K562 (cell line): Measurements from ENCODE around the gene GCSH. TPM values are rescaled to one million over a fixed set of nuclear protein-coding genes. Genes with fewer than 3 reads are reported as not detected.

Experiments used
- CCNT2 ChIP-seq: IDR thresholded peaks from 2 replicates; pipeline ENCODE4 v1.6.1; 2011; ENCODE audit warnings: borderline replicate concordance, low read depth, mild to moderate bottlenecking, moderate library complexity, mixed read lengths, low read length; ENCODE audit not compliant: insufficient read length; ENCODE audit errors: extremely low read depth
- DEAF1 ChIP-seq: fragments of 450-650 bp; formaldehyde crosslinking; IDR thresholded peaks from 2 replicates; pipeline ENCODE4 v1.4.0; 2020; ENCODE audit warnings: mild to moderate bottlenecking, moderate library complexity
- E2F1 ChIP-seq: sonication (generic); formaldehyde crosslinking; IDR thresholded peaks from 2 replicates; pipeline ENCODE4 v1.8.1; 2023; ENCODE audit warnings: mild to moderate bottlenecking, missing genetic modification reagents, moderate library complexity
- EP300 ChIP-seq: IDR thresholded peaks from 2 replicates; pipeline ENCODE4 v1.6.1; 2012; ENCODE audit warnings: low read length, improper control_type of control experiment
- GABPB1 ChIP-seq: sonication (generic); formaldehyde crosslinking; IDR thresholded peaks from 2 replicates; pipeline ENCODE4 v1.8.0; 2022; ENCODE audit warnings: mild to moderate bottlenecking, missing genetic modification reagents
- HCFC1 ChIP-seq: IDR thresholded peaks from 2 replicates; pipeline ENCODE4 v1.6.1; 2012; ENCODE audit warnings: low read depth, low read length, improper control_type of control experiment
- JUND ChIP-seq, 2 experiments: IDR thresholded peaks; 2 replicates in 1 of 2; 3 replicates in 1 of 2; pipeline ENCODE4 v1.6.1; 2011; ENCODE audit warnings: borderline replicate concordance in 2 of 2, low read depth in 2 of 2, low read length in 2 of 2, improper control_type of control experiment in 1 of 2, missing biosample characterization in 1 of 2, missing genetic modification characterization in 1 of 2, missing genetic modification reagents in 1 of 2
- LCOR ChIP-seq: sonication (generic); formaldehyde crosslinking; IDR thresholded peaks from 2 replicates; pipeline ENCODE4 v1.8.0; 2022; ENCODE audit warnings: mild to moderate bottlenecking, missing genetic modification reagents
- RBM25 ChIP-seq: fragments of 200-400 bp; formaldehyde crosslinking; IDR thresholded peaks from 2 replicates; pipeline ENCODE4 v1.6.1; 2018; ENCODE audit warnings: low read length, low read depth, moderate library complexity; ENCODE audit not compliant: severe bottlenecking
- RNF219 ChIP-seq: fragments of 250-450 bp; sonication (Bioruptor Pico); IDR thresholded peaks from 2 replicates; pipeline ENCODE4 v1.5.0; 2022; ENCODE audit warnings: mild to moderate bottlenecking
- TFAP4 ChIP-seq: sonication (generic); formaldehyde crosslinking; IDR thresholded peaks from 2 replicates; pipeline ENCODE4 v1.8.0; 2022; ENCODE audit warnings: missing genetic modification reagents, mild to moderate bottlenecking, moderate library complexity, borderline replicate concordance
- YY1 ChIP-seq, 3 experiments: IDR thresholded peaks; 2 replicates each; pipeline ENCODE4 v1.6.1; 2011; ENCODE audit warnings: low read length in 2 of 3, mild to moderate bottlenecking in 2 of 3, moderate library complexity in 2 of 3, borderline replicate concordance in 1 of 3, control low read depth in 1 of 3, low read depth in 1 of 3; ENCODE audit not compliant: insufficient read depth in 3 of 3, insufficient replicate concordance in 2 of 3, control insufficient read depth in 1 of 3, insufficient read length in 1 of 3; ENCODE audit errors: extremely low read depth in 1 of 3
- ZKSCAN1 ChIP-seq: fragments of 150-350 bp; IDR thresholded peaks from 2 replicates; pipeline ENCODE4 v1.6.1; 2016; ENCODE audit warnings: low read depth, low read length
- ZNF639 ChIP-seq, 2 experiments: fragments of 200-800 bp in 1 of 2; sonication (Bioruptor generic) in 1 of 2; sonication (generic) in 1 of 2; formaldehyde crosslinking in 1 of 2; IDR thresholded peaks in 1 of 2; conservative IDR thresholded peaks in 1 of 2; 2 replicates each; pipeline versions ENCODE4 v1.5.0 to v1.6.1; 2016 to 2020; ENCODE audit warnings: missing compliant biosample characterization in 1 of 2, missing genetic modification characterization in 1 of 2, missing genetic modification reagents in 1 of 2
- polyA plus RNA-seq, 8 experiments: library from polyadenylated mRNA; depleted of rRNA in 4 of 8; stranded (reverse) in 5 of 8; unstranded in 3 of 8; fragments of >200 nt; fragmentation: Nextera tagmentation in 2 of 8; fragmentation: Illumina TruSeq in 1 of 8; extraction: Ambion mirVana in 2 of 8; extraction: Trizol in 1 of 8; gene quantifications; 2 replicates each; pipeline versions ENCODE4 v1.2.1 to v1.2.3, GENCODE V29; 2011 to 2014; ENCODE audit warnings: inconsistent platforms in 1 of 8, missing spikeins in 1 of 8
- total RNA-seq, 7 experiments: library from RNA; depleted of rRNA in 6 of 7; stranded (reverse); fragments of >200 nt in 6 of 7; fragmentation: Illumina TruSeq in 2 of 7; extraction: Trizol in 2 of 7; gene quantifications; 2 replicates each; pipeline versions ENCODE4 v1.2.1 to v1.2.3, GENCODE V29; 2011 to 2021; ENCODE audit warnings: low replicate concordance in 1 of 7

Gene GCSH
- total and polyA plus RNA-seq, 9 of the 15 experiments (the other 6 are each of a cell fraction or from before 2014, with no cell fraction given): 35.0 to 121 (median 89.0) TPM

- TF ChIP-seq LCOR: 0 out of 2 replicates have a peak, but pooled peaks have one; percentile 35
- peak; percentile 64 to 92 (median 90) for TF ChIP-seq YY1 (IDR thresholded peaks at IDR 0.05; ENCODE audit: borderline replicate concordance in 1 of 3, control insufficient read depth in 1 of 3, extremely low read depth in 1 of 3, insufficient read depth in 3 of 3, insufficient read length in 1 of 3, insufficient replicate concordance in 2 of 3, low read depth in 1 of 3, low read length in 2 of 3)
- peak; percentile 79 for TF ChIP-seq CCNT2
- peak; percentile 52; the same call in 1 of the 2 replicates for TF ChIP-seq DEAF1 (CRISPR knock-in tag)
- TF ChIP-seq ZNF639 (CRISPR knock-in tag; conservative IDR thresholded peaks at IDR 0.05 in 1 of 2, IDR thresholded peaks at IDR 0.05 in 1 of 2): 0 out of 4 replicates have a peak, but pooled peaks of 1 of the 2 experiments have one; percentile 36
- peak; percentile 45 for TF ChIP-seq EP300
- no peak for TF ChIP-seq RNF219 (CRISPR knock-in tag)
- TF ChIP-seq GABPB1 (CRISPR knock-in tag): peak; percentile 72
- 0 out of 2 replicates have a peak, but pooled peaks have one; percentile 44 for TF ChIP-seq E2F1 (CRISPR knock-in tag)
- TF ChIP-seq TFAP4 (CRISPR knock-in tag): peak; percentile 48; the same call in 1 of the 2 replicates
- peak; percentile 69 for TF ChIP-seq HCFC1
- peak; percentile 4 for TF ChIP-seq RBM25
- 0 out of 2 replicates have a peak, but pooled peaks have one; percentile 54 for TF ChIP-seq ZKSCAN1
- TF ChIP-seq JUND (IDR thresholded peaks at IDR 0.05; ENCODE audit: borderline replicate concordance, low read depth, low read length): peak; percentile 67; the same call in 1 of the 2 replicates
- no peak; the same call in 2 of the 3 replicates for TF ChIP-seq JUND (tag; IDR thresholded peaks at IDR 0.05; ENCODE audit: borderline replicate concordance, low read depth, low read length)
These were observed 60.7 kb downstream of the GCSH start, which contains the start of gene ATMIN (continued) for GRCh38 chr16:81035398-81035974.
